Neuronal stem cell (in vitro differentiated cells): Measurements from ENCODE around the gene METRN.
A peak's percentile ranks its signal among the peaks of the same experiment; 100 is the strongest.

ENCODE experiments used
- DNase-seq: peaks from one replicate; pipeline ENCODE4 v3.0.0-alpha.2; 2013; ENCODE audit warnings: low spot score
- H2AFZ ChIP-seq: one replicate; pipeline ENCODE4 v1.6.1; 2013; ENCODE audit warnings: mild to moderate bottlenecking, low read length, inconsistent platforms
- H2AK5ac ChIP-seq: 2 replicates; pipeline ENCODE4 v1.6.1; 2013; ENCODE audit warnings: low read depth, mild to moderate bottlenecking, inconsistent platforms, low read length, moderate library complexity, mixed read lengths
- H2BK120ac ChIP-seq: 2 replicates; pipeline ENCODE4 v1.6.1; 2013; ENCODE audit warnings: low read depth, mild to moderate bottlenecking, inconsistent platforms, low read length, moderate library complexity, mixed read lengths
- H2BK12ac ChIP-seq: one replicate; pipeline ENCODE4 v1.6.1; 2013; ENCODE audit warnings: low read length, inconsistent platforms
- H2BK15ac ChIP-seq: 2 replicates; pipeline ENCODE4 v1.6.1; 2013; ENCODE audit warnings: mild to moderate bottlenecking, low read length, inconsistent platforms, mixed read lengths
- H2BK5ac ChIP-seq: one replicate; pipeline ENCODE4 v1.6.1; 2013; ENCODE audit warnings: inconsistent platforms, mild to moderate bottlenecking, low read length, moderate library complexity
- H3K14ac ChIP-seq: one replicate; pipeline ENCODE4 v1.6.1; 2013; ENCODE audit warnings: low read length, inconsistent platforms
- H3K18ac ChIP-seq: 2 replicates; pipeline ENCODE4 v1.6.1; 2013; ENCODE audit warnings: low read length, inconsistent platforms
- H3K23ac ChIP-seq: 2 replicates; pipeline ENCODE4 v1.6.1; 2013; ENCODE audit warnings: low read depth, mild to moderate bottlenecking, mixed read lengths, low read length, inconsistent platforms; ENCODE audit not compliant: poor library complexity
- H3K27ac ChIP-seq: replicated peaks from 3 replicates; pipeline ENCODE4 v1.5.1; 2013; ENCODE audit warnings: low read length, inconsistent platforms
- H3K27me3 ChIP-seq, 3 experiments: 2 replicates each; pipeline ENCODE4 v1.6.1; 2013; ENCODE audit warnings: low read length in 3 of 3, mild to moderate bottlenecking in 2 of 3, inconsistent platforms in 1 of 3, low read depth in 1 of 3, mixed read lengths in 1 of 3, moderate library complexity in 1 of 3; ENCODE audit not compliant: control insufficient read depth in 3 of 3, insufficient read depth in 3 of 3
- H3K36me3 ChIP-seq, 2 donors: replicated peaks in 1 of 2; 2 replicates each; pipeline ENCODE4 v1.6.1; 2013; ENCODE audit warnings: low read length in 2 of 2; ENCODE audit not compliant: control insufficient read depth in 2 of 2, insufficient read depth in 2 of 2
- H3K4ac ChIP-seq: 2 replicates; pipeline ENCODE4 v1.6.1; 2013; ENCODE audit warnings: inconsistent platforms, mild to moderate bottlenecking, low read length, moderate library complexity
- H3K4me1 ChIP-seq, 2 donors: 1 replicate in 1 of 2; 2 replicates in 1 of 2; pipeline ENCODE4 v1.6.1; 2013; ENCODE audit warnings: low read length in 2 of 2, low read depth in 1 of 2; ENCODE audit not compliant: control insufficient read depth in 2 of 2, insufficient read depth in 1 of 2
- H3K4me2 ChIP-seq: one replicate; pipeline ENCODE4 v1.6.1; 2013; ENCODE audit warnings: mild to moderate bottlenecking, low read length, inconsistent platforms; ENCODE audit not compliant: insufficient read depth, poor library complexity, severe bottlenecking
- H3K4me3 ChIP-seq, 2 donors: 2 replicates each; pipeline ENCODE4 v1.5.1; 2013; ENCODE audit warnings: low read length in 2 of 2, mild to moderate bottlenecking in 2 of 2, inconsistent platforms in 1 of 2, moderate library complexity in 1 of 2
- H3K79me1 ChIP-seq: one replicate; pipeline ENCODE4 v1.6.1; 2013; ENCODE audit warnings: low read depth, mild to moderate bottlenecking, inconsistent platforms, low read length, moderate library complexity
- H3K9ac ChIP-seq: one replicate; pipeline ENCODE4 v1.6.1; 2013; ENCODE audit warnings: mild to moderate bottlenecking, low read depth, low read length, inconsistent platforms; ENCODE audit not compliant: poor library complexity
- H3K9me3 ChIP-seq, 2 donors: replicated peaks in 1 of 2; 2 replicates each; pipeline versions ENCODE3 to v1.6.1; 2013; ENCODE audit warnings: low read length in 2 of 2, mild to moderate bottlenecking in 2 of 2, inconsistent platforms in 1 of 2, low read depth in 1 of 2, mixed read lengths in 1 of 2, moderate library complexity in 1 of 2; ENCODE audit not compliant: control insufficient read depth in 2 of 2, insufficient read depth in 1 of 2
- H4K8ac ChIP-seq: one replicate; pipeline ENCODE4 v1.6.1; 2013; ENCODE audit warnings: low read depth, mild to moderate bottlenecking, inconsistent platforms, low read length, moderate library complexity
- H4K91ac ChIP-seq: one replicate; pipeline ENCODE4 v1.6.1; 2013; ENCODE audit warnings: low read length, low read depth, mild to moderate bottlenecking, inconsistent platforms; ENCODE audit not compliant: poor library complexity
- WGBS, 2 donors: extraction: QIAGEN DNeasy Blood & Tissue Kit; methylation state at CpG; one replicate each; pipeline ENCODE4 v1.1.7; 2013; ENCODE audit warnings: missing lambda C conversion rate in 2 of 2, mixed read lengths in 1 of 2; ENCODE audit not compliant: insufficient read length in 2 of 2, insufficient replicate concordance in 1 of 2; ENCODE audit errors: extremely low coverage in 2 of 2; 5-methylcytosine and 5-hydroxymethylcytosine counted together

The METRN gene

GRCh38 chr16:727291-727977, 12.5 kb downstream of the METRN start:
- Histone ChIP-seq H2BK5ac (peak overlapping the region; percentile 82), H3K23ac (peak overlapping the region; percentile 99), H2BK15ac (peak overlapping the region; percentile 94), H3K14ac (peak overlapping the region; percentile 99), H3K9me3 (no peaks in the 10 kb centered on the region), H3K4ac (peak overlapping the region; percentile 76), H3K36me3 (peaks cover 7 to 14% of the 10 kb centered on the region in 2 donors), H2BK120ac (no peak overlapping the region), H3K27ac (no peak overlapping the region), H3K4me2 (peak overlapping the region; percentile 97), H2AFZ (peak overlapping the region; percentile 82), H3K18ac (peak overlapping the region; percentile 97), H4K8ac (peak overlapping the region; percentile 72), H4K91ac (no peak overlapping the region), H3K4me1 (peaks cover 5 to 11% of the 10 kb centered on the region in 2 donors), H3K9ac (peak overlapping the region; percentile 95), H3K79me1 (peaks cover 8% of the 10 kb centered on the region), H3K4me3 (peak overlapping the region; percentile 45 to 81), H2BK12ac (peak overlapping the region; percentile 95), H2AK5ac (peak overlapping the region; percentile 99), H3K27me3 (peaks cover 0 to 16% (median 0%) of the 10 kb centered on the region in 3 experiments)
- no CpG with 5 or more reads among the region's 61 CpGs for WGBS, 2 donors
- no peak for DNase-seq

GRCh38 chr16:728131-728889, 13.4 kb downstream of the METRN start:
- H3K4ac ChIP-seq, result no peak overlapping the region
- no peak overlapping the region for H2BK120ac ChIP-seq
- DNase-seq, result no peak
- H2BK12ac ChIP-seq, result peak overlapping the region; percentile 90
- peak overlapping the region; percentile 45 to 77 for H3K4me3 ChIP-seq
- peak overlapping the region; percentile 69 for H2AFZ ChIP-seq
- no peak overlapping the region for H3K27ac ChIP-seq
- peaks cover 5 to 11% of the 10 kb centered on the region in 2 donors for H3K4me1 ChIP-seq
- peak overlapping the region; percentile 16 for H2BK15ac ChIP-seq
- peak overlapping the region; percentile 96 for H3K23ac ChIP-seq
- no peaks in the 10 kb centered on the region for H3K9me3 ChIP-seq
- peak overlapping the region; percentile 56 for H3K14ac ChIP-seq
- H4K8ac ChIP-seq, result no peak overlapping the region
- H3K18ac ChIP-seq, result peak overlapping the region; percentile 93
- no peak overlapping the region for H4K91ac ChIP-seq
- peak overlapping the region; percentile 90 for H3K9ac ChIP-seq
- peaks cover 3% of the 10 kb centered on the region for H3K79me1 ChIP-seq
- peaks cover 0 to 16% (median 0%) of the 10 kb centered on the region in 3 experiments for H3K27me3 ChIP-seq
- peak overlapping the region; percentile 99 for H2AK5ac ChIP-seq
- no peak overlapping the region for H2BK5ac ChIP-seq
- WGBS, 2 donors, result no CpG with 5 or more reads among the region's 80 CpGs
- peak overlapping the region; percentile 97 for H3K4me2 ChIP-seq
- H3K36me3 ChIP-seq, result peaks cover 8 to 19% of the 10 kb centered on the region in 2 donors

GRCh38 chr16:728890-729744, 14.2 kb downstream of the METRN start:
- Histone ChIP-seq H2AFZ (no peak overlapping the region), H3K4me3 (peak overlapping the region in 1 of 2 donors; percentile 75), H3K4ac (no peak overlapping the region), H3K36me3 (peaks cover 12 to 27% of the 10 kb centered on the region in 2 donors), H2BK12ac (no peak overlapping the region), H3K9me3 (no peaks in the 10 kb centered on the region), H4K91ac (no peak overlapping the region), H3K4me2 (peak overlapping the region; percentile 97), H3K23ac (peak overlapping the region; percentile 96), H3K4me1 (peaks cover 5 to 11% of the 10 kb centered on the region in 2 donors), H3K14ac (no peak overlapping the region), H3K18ac (peak overlapping the region; percentile 71), H3K9ac (peak overlapping the region; percentile 70), H2AK5ac (peak overlapping the region; percentile 75), H3K27ac (no peak overlapping the region), H2BK5ac (no peak overlapping the region), H3K27me3 (peaks cover 0 to 16% (median 0%) of the 10 kb centered on the region in 3 experiments), H2BK15ac (peak overlapping the region; percentile 94), H3K79me1 (peaks cover 3% of the 10 kb centered on the region), H2BK120ac (no peak overlapping the region), H4K8ac (no peak overlapping the region)
- no peak for DNase-seq
- no CpG with 5 or more reads among the region's 55 CpGs for WGBS, 2 donors
